ENCODE results near the gene SEMA5A. TPM values are rescaled to one million over a fixed set of nuclear protein-coding genes. Genes with fewer than 3 reads are reported as not detected.
"Not testable (repeated sequence)": the region's sequence is repeated elsewhere in the genome, so short reads cannot be mapped to it uniquely, and the experiment has no call there.

The SEMA5A gene
- total and polyA plus RNA-seq, 11 donors = 4.6 to 71.5 (median 33.8) TPM

- Histone ChIP-seq H3K36me3 (no peaks in the 10 kb centered on the region), H3K4me1 (peaks cover 0 to 5% (median 0%) of the 10 kb centered on the region in 12 donors), H3K27me3 (no peaks in the 10 kb centered on the region), H3K4me3 (no peak overlapping the region), H3K9me3 (no peaks in the 10 kb centered on the region), H3K27ac (no peak overlapping the region)
- DNase-seq (no peak), ATAC-seq (no peak)
- no peak for TF ChIP-seq POLR2A (IDR thresholded peaks at IDR 0.05)
- intact Hi-C loops (cut with DNase I) = no loop called here
- 86 to 92% (median 87%) methylated on average over 5 of the region's 5 CpGs for whole genome bisulfite sequencing, 4 donors
Measured at GRCh38 chr5:9408964-9409363, 136.9 kb downstream of the SEMA5A start.

- Histone ChIP-seq H3K4me3 (no peak overlapping the region), H3K9me3 (no peaks in the 10 kb centered on the region), H3K4me1 (peaks cover 0 to 4% (median 0%) of the 10 kb centered on the region in 12 donors), H3K36me3 (no peaks in the 10 kb centered on the region), H3K27ac (no peak overlapping the region), H3K27me3 (no peaks in the 10 kb centered on the region)
- intact Hi-C loops (cut with DNase I) = no loop called here
- WGBS, 4 donors = 79 to 93% (median 81%) methylated on average over 1 of the region's 1 CpG
- DNase-seq (no peak), ATAC-seq (no peak)
- TF ChIP-seq CTCF (IDR thresholded peaks at IDR 0.05) (no peak), POLR2A (IDR thresholded peaks at IDR 0.05) (no peak)
Measured at GRCh38 chr5:9405196-9405754, 140.6 kb downstream of the SEMA5A start.

- no peak overlapping the region for H3K4me3 ChIP-seq
- H3K9me3 ChIP-seq = peaks cover 0 to 4% (median 0%) of the 10 kb centered on the region in 12 donors
- ATAC-seq = no peak
- no peak overlapping the region for H3K27ac ChIP-seq
- DNase-seq = no peak
- no peaks in the 10 kb centered on the region for H3K36me3 ChIP-seq
- intact Hi-C loops (cut with DNase I) = no loop called here
- no peaks in the 10 kb centered on the region for H3K27me3 ChIP-seq
- TF ChIP-seq CTCF (IDR thresholded peaks at IDR 0.05) (no peak), POLR2A (IDR thresholded peaks at IDR 0.05) (no peak)
- peaks cover 0 to 17% (median 1%) of the 10 kb centered on the region in 12 donors for H3K4me1 ChIP-seq
- 67 to 89% (median 78%) methylated on average over 4 of the region's 4 CpGs for WGBS, 4 donors
Measured at GRCh38 chr5:9401786-9402472, 143.9 kb downstream of the SEMA5A start.

DNA sequence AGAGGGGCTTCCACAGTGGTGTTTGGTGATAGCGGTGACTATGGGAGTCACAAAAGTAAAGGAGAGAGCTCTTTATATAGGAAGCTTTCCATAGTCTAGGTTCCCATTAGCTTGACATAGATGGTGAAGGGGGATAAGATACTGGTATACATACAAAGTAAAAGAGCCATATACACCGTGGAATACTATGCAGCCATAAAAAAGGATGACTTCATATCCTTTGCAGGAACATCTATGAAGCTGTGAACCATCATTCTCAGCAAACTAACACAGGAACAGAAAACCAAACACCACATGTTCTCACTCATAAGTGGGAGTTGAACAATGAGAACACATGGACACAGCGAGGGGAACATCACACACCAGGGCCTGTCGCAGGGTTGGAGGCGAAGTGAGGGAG, 146.1 kb downstream of the SEMA5A start:
- not testable (repeated sequence) for H3K4me3 ChIP-seq, DNase-seq
- WGBS, 4 donors = 77 to 87% (median 86%) methylated on average over 5 of the region's 5 CpGs

DNA sequence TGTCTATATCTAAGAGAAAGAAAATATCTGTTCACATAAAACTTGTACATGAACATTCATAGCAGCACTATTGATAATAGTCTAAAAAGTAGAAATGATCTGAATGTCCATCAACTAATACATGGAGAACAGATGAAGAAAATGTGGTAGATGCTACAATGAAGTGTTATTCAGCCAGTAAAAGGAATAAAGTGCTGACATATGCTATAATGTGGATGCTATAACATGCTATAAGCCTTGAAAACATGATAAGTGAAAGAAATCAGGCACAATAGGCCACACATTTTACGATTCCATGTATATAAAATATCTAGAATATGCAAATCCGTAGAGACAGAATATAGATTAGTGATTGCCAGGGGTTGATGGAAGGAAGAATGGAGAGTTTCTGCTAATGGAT, 146.8 kb downstream of the SEMA5A start:
- Histone ChIP-seq H3K4me3 (no peak overlapping the region), H3K36me3 (no peaks in the 10 kb centered on the region), H3K27me3 (no peaks in the 10 kb centered on the region), H3K9me3 (peaks cover 0 to 4% (median 0%) of the 10 kb centered on the region in 12 donors), H3K27ac (no peak overlapping the region), H3K4me1 (peaks cover 0 to 12% (median 1%) of the 10 kb centered on the region in 12 donors)
- WGBS, 4 donors = 83 to 92% (median 90%) methylated on average over 2 of the region's 2 CpGs
- no peak for TF ChIP-seq CTCF (IDR thresholded peaks at IDR 0.05)
- no peak for TF ChIP-seq POLR2A (IDR thresholded peaks at IDR 0.05)
- DNase-seq (no peak), ATAC-seq (no peak)
- intact Hi-C loops (cut with DNase I) = loop anchor here in 2 of 10 donors (10.0 kb wide), 2 partner anchors 96 to 136 kb away; no protein-coding TSS in a partner anchor

More for the DNA sequence above, 146.1 kb downstream of the SEMA5A start:
- H3K36me3 ChIP-seq, ATAC-seq, H3K9me3 ChIP-seq, H3K27ac ChIP-seq, H3K27me3 ChIP-seq: not testable (repeated sequence)
- intact Hi-C loops (cut with DNase I) = loop anchor here in 2 of 10 donors (10.0 kb wide), 2 partner anchors 95 to 135 kb away; no protein-coding TSS in a partner anchor
- peaks cover 0 to 17% (median 1%) of the 10 kb centered on the region in 12 donors for H3K4me1 ChIP-seq
